WTC11 (cell line): Measurements from ENCODE around the gene CELSR2.

Experiments used
- CBFB ChIP-seq: sonication (generic); formaldehyde crosslinking; IDR thresholded peaks from 2 replicates; pipeline ENCODE4 v1.8.1; 2022; ENCODE audit warnings: mild to moderate bottlenecking, low read depth, missing genetic modification reagents
- KAT7 ChIP-seq: sonication (generic); formaldehyde crosslinking; IDR thresholded peaks from 2 replicates; pipeline ENCODE4 v1.8.1; 2023; ENCODE audit warnings: missing genetic modification reagents, mild to moderate bottlenecking, borderline replicate concordance
- MYBL2 ChIP-seq: sonication (generic); formaldehyde crosslinking; IDR thresholded peaks from 2 replicates; pipeline ENCODE4 v1.8.1; 2023; ENCODE audit warnings: mild to moderate bottlenecking, moderate library complexity, missing genetic modification reagents
- NFYB ChIP-seq: sonication (generic); formaldehyde crosslinking; conservative IDR thresholded peaks from 2 replicates; pipeline ENCODE4 v1.8.0; 2022; ENCODE audit warnings: low read depth, missing genetic modification reagents
- RELA ChIP-seq: sonication (generic); formaldehyde crosslinking; IDR thresholded peaks from 2 replicates; pipeline ENCODE4 v1.8.1; 2022; ENCODE audit warnings: missing genetic modification reagents, mild to moderate bottlenecking, borderline replicate concordance
- SP1 ChIP-seq: sonication (generic); formaldehyde crosslinking; conservative IDR thresholded peaks from 2 replicates; pipeline ENCODE4 v1.8.1; 2022; ENCODE audit warnings: missing genetic modification reagents
- TF ChIP-seq, protein P1 (sequence below): sonication (generic); formaldehyde crosslinking; conservative IDR thresholded peaks from 2 replicates; pipeline ENCODE4 v1.8.1; 2022; ENCODE audit warnings: mild to moderate bottlenecking, missing genetic modification reagents
- TF ChIP-seq, protein P2 (sequence below): fragments of 200-600 bp; IDR thresholded peaks from 2 replicates; pipeline ENCODE4 v1.8.0; 2022; ENCODE audit warnings: antibody characterized with exemption
- TF ChIP-seq, protein P3 (sequence below): sonication (generic); formaldehyde crosslinking; IDR thresholded peaks from 2 replicates; pipeline ENCODE4 v1.8.1; 2023; ENCODE audit warnings: mild to moderate bottlenecking, missing genetic modification reagents
- TF ChIP-seq, protein P4 (sequence below): sonication (generic); formaldehyde crosslinking; IDR thresholded peaks from 2 replicates; pipeline ENCODE4 v1.8.0; 2023; ENCODE audit warnings: mild to moderate bottlenecking, missing genetic modification reagents
- TF ChIP-seq, protein P5 (sequence below): sonication (generic); formaldehyde crosslinking; conservative IDR thresholded peaks from 2 replicates; pipeline ENCODE4 v1.8.1; 2023; ENCODE audit warnings: mild to moderate bottlenecking, low read depth, missing genetic modification reagents, moderate library complexity

DNA sequence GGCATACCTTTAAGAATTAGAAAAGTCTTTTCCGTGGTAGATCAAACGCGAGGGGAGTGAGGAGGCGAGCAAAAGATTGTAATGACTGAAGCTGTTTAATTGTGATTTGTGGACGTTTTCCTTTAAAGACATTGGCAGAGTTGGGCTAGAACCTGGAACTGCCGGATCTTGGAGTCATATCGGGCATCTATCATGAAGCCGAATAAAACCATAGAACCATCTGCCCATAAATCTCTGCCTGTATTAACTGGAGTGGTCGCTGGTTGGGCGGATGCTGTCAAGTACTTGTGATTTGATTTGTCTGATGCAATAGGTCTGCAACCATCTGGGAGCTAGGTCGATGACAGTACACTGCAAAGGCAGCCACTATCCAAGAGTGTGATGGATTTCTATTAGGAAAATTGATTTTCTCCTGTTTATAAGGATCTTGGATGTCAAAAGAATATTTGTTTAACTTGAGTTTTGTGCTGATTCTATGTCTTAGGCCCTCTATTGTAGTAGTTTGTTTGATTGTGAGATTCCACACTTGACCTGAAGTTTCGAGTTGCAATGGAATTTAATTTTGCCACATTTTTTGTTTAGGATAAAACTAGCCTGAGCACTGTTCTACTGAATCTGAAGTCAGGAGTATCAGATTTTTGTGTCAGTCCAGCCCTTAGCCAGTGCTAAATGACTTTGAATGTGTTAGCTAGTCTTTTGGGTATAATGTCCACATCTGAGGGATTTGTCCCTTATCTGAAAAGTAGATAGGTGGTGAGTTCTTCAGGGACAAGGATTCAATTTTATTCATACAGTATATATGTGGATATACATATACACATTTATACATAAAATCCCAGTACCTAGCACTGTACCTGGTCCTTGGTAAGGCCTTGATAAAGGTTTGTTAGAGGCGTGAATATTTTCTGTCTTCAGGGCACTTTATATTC is 34.4 kb upstream of the CELSR2 start:
- no peak for TF ChIP-seq RELA (CRISPR knock-in tag)
- TF ChIP-seq, protein P1, sequence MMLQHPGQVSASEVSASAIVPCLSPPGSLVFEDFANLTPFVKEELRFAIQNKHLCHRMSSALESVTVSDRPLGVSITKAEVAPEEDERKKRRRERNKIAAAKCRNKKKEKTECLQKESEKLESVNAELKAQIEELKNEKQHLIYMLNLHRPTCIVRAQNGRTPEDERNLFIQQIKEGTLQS (CRISPR knock-in tag), result no peak
- TF ChIP-seq, protein P2, sequence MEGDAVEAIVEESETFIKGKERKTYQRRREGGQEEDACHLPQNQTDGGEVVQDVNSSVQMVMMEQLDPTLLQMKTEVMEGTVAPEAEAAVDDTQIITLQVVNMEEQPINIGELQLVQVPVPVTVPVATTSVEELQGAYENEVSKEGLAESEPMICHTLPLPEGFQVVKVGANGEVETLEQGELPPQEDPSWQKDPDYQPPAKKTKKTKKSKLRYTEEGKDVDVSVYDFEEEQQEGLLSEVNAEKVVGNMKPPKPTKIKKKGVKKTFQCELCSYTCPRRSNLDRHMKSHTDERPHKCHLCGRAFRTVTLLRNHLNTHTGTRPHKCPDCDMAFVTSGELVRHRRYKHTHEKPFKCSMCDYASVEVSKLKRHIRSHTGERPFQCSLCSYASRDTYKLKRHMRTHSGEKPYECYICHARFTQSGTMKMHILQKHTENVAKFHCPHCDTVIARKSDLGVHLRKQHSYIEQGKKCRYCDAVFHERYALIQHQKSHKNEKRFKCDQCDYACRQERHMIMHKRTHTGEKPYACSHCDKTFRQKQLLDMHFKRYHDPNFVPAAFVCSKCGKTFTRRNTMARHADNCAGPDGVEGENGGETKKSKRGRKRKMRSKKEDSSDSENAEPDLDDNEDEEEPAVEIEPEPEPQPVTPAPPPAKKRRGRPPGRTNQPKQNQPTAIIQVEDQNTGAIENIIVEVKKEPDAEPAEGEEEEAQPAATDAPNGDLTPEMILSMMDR, result no peak
- TF ChIP-seq NFYB (CRISPR knock-in tag), result no peak
- TF ChIP-seq, protein P3, sequence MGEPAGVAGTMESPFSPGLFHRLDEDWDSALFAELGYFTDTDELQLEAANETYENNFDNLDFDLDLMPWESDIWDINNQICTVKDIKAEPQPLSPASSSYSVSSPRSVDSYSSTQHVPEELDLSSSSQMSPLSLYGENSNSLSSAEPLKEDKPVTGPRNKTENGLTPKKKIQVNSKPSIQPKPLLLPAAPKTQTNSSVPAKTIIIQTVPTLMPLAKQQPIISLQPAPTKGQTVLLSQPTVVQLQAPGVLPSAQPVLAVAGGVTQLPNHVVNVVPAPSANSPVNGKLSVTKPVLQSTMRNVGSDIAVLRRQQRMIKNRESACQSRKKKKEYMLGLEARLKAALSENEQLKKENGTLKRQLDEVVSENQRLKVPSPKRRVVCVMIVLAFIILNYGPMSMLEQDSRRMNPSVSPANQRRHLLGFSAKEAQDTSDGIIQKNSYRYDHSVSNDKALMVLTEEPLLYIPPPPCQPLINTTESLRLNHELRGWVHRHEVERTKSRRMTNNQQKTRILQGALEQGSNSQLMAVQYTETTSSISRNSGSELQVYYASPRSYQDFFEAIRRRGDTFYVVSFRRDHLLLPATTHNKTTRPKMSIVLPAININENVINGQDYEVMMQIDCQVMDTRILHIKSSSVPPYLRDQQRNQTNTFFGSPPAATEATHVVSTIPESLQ (CRISPR knock-in tag), result no peak
- TF ChIP-seq CBFB (CRISPR knock-in tag), result no peak
- TF ChIP-seq, protein P4, sequence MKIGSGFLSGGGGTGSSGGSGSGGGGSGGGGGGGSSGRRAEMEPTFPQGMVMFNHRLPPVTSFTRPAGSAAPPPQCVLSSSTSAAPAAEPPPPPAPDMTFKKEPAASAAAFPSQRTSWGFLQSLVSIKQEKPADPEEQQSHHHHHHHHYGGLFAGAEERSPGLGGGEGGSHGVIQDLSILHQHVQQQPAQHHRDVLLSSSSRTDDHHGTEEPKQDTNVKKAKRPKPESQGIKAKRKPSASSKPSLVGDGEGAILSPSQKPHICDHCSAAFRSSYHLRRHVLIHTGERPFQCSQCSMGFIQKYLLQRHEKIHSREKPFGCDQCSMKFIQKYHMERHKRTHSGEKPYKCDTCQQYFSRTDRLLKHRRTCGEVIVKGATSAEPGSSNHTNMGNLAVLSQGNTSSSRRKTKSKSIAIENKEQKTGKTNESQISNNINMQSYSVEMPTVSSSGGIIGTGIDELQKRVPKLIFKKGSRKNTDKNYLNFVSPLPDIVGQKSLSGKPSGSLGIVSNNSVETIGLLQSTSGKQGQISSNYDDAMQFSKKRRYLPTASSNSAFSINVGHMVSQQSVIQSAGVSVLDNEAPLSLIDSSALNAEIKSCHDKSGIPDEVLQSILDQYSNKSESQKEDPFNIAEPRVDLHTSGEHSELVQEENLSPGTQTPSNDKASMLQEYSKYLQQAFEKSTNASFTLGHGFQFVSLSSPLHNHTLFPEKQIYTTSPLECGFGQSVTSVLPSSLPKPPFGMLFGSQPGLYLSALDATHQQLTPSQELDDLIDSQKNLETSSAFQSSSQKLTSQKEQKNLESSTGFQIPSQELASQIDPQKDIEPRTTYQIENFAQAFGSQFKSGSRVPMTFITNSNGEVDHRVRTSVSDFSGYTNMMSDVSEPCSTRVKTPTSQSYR, result no peak
- TF ChIP-seq KAT7, result no peak
- no peak for TF ChIP-seq MYBL2 (CRISPR knock-in tag)
- TF ChIP-seq, protein P5, sequence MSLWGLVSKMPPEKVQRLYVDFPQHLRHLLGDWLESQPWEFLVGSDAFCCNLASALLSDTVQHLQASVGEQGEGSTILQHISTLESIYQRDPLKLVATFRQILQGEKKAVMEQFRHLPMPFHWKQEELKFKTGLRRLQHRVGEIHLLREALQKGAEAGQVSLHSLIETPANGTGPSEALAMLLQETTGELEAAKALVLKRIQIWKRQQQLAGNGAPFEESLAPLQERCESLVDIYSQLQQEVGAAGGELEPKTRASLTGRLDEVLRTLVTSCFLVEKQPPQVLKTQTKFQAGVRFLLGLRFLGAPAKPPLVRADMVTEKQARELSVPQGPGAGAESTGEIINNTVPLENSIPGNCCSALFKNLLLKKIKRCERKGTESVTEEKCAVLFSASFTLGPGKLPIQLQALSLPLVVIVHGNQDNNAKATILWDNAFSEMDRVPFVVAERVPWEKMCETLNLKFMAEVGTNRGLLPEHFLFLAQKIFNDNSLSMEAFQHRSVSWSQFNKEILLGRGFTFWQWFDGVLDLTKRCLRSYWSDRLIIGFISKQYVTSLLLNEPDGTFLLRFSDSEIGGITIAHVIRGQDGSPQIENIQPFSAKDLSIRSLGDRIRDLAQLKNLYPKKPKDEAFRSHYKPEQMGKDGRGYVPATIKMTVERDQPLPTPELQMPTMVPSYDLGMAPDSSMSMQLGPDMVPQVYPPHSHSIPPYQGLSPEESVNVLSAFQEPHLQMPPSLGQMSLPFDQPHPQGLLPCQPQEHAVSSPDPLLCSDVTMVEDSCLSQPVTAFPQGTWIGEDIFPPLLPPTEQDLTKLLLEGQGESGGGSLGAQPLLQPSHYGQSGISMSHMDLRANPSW (CRISPR knock-in tag), result no peak
- TF ChIP-seq SP1, result no peak
